Measurements from ENCODE around the gene SPIN4. TPM values are rescaled to one million over a fixed set of nuclear protein-coding genes. Genes with fewer than 3 reads are reported as not detected.
"Not testable (repeated sequence)": the region's sequence is repeated elsewhere in the genome, so short reads cannot be mapped to it uniquely, and the experiment has no call there.

The SPIN4 gene
- total and polyA plus RNA-seq, 2 experiments from 2014 or later = 13.5 to 18.6 TPM

DNA sequence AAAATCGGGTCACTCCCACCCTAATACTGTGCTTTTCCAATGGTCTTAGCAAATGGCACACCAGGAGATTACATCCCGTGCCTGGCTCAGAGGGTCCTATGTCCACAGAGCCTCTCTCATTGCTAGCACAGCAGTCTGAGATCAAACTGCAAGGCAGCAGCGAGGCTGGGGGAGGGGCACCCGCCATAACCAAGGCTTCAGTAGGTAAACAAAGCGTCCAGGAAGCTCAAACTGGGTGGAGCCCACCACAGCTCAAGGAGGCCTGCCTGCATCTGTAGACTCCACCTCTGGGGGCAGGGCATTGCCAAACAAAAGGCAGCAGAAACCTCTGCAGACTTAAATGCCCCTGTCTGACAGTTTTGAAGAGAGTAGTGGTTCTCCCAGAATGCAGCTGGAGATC, 16.6 kb upstream of the SPIN4 start:
- H3K9me3 Mint-ChIP-seq = peaks cover 63% of the 10 kb centered on the region
- H3K4me1 Mint-ChIP-seq = not testable (repeated sequence)

DNA sequence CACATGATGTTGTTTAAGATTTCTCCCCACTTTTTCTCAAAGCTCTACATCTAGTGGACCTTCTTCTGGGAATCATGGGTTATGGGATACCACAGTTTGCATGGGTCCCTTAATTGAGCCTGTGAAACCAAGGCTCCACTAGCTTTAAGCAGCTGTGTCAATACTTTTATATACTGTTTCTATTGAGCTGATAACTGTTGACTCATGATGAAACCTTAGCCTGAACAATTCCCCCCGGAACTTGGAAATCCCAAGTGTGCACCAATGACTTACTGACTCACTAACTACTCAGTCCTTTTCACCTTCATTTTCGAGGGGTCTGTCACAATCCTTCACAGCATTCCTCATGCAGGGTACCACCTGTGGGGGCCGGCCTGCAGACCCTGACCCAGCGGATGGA, 12.7 kb upstream of the SPIN4 start:
- Histone ChIP-seq H2AFZ (no peak overlapping the region), H3K79me2 (replicated peaks; ENCODE audit: insufficient read depth) (no peaks in the 10 kb centered on the region), H3K9me2 (ENCODE audit: insufficient read depth) (no peaks in the 10 kb centered on the region), H3F3A (replicated peaks; ENCODE audit: low read depth) (no peaks in the 10 kb centered on the region), H3K4me1 (ENCODE audit: insufficient read depth) (0 out of 2 replicates have a peak, but pooled peaks cover 6% of the 10 kb centered on the region), H3K27me3 (ENCODE audit: insufficient read depth) (no peaks in the 10 kb centered on the region), H3K4me2 (no peak overlapping the region), H3K27ac (ENCODE audit: low read depth) (no peak overlapping the region), H3K4me3 (no peak overlapping the region), H3K36me3 (ENCODE audit: insufficient read depth) (peaks cover 12% of the 10 kb centered on the region; the same call in 1 of the 2 replicates), H4K20me1 (replicated peaks; ENCODE audit: insufficient read depth) (no peaks in the 10 kb centered on the region)
- peaks cover 37% of the 10 kb centered on the region for H3K36me3 Mint-ChIP-seq (ENCODE audit: low read depth)
- H3K27ac Mint-ChIP-seq = no peak overlapping the region
- H3K9me3 Mint-ChIP-seq = peaks cover 54% of the 10 kb centered on the region
- H3K27me3 Mint-ChIP-seq (ENCODE audit: insufficient read depth, low read depth, poor library complexity) = peaks cover 2% of the 10 kb centered on the region
- H3K4me1 Mint-ChIP-seq = peaks cover 5% of the 10 kb centered on the region
- no peak for DNase-seq (ENCODE audit: low spot score)
- no peak for ATAC-seq
- H3K4me3 Mint-ChIP-seq = no peak overlapping the region
- TF ChIP-seq NANOG (IDR thresholded peaks at IDR 0.05; ENCODE audit: borderline replicate concordance) (no peak), POLR2AphosphoS5 (IDR thresholded peaks at IDR 0.05; ENCODE audit: low read depth) (no peak), EZH2 (IDR thresholded peaks at IDR 0.05; ENCODE audit: low read depth, unreplicated experiment) (no peak), JUNB (IDR thresholded peaks at IDR 0.05; ENCODE audit: unreplicated experiment) (no peak), EZH2phosphoT487 (IDR thresholded peaks at IDR 0.05; ENCODE audit: unreplicated experiment) (no peak), STAT1 (IDR thresholded peaks at IDR 0.05; ENCODE audit: unreplicated experiment) (no peak)
- TF ChIP-seq, protein P1, sequence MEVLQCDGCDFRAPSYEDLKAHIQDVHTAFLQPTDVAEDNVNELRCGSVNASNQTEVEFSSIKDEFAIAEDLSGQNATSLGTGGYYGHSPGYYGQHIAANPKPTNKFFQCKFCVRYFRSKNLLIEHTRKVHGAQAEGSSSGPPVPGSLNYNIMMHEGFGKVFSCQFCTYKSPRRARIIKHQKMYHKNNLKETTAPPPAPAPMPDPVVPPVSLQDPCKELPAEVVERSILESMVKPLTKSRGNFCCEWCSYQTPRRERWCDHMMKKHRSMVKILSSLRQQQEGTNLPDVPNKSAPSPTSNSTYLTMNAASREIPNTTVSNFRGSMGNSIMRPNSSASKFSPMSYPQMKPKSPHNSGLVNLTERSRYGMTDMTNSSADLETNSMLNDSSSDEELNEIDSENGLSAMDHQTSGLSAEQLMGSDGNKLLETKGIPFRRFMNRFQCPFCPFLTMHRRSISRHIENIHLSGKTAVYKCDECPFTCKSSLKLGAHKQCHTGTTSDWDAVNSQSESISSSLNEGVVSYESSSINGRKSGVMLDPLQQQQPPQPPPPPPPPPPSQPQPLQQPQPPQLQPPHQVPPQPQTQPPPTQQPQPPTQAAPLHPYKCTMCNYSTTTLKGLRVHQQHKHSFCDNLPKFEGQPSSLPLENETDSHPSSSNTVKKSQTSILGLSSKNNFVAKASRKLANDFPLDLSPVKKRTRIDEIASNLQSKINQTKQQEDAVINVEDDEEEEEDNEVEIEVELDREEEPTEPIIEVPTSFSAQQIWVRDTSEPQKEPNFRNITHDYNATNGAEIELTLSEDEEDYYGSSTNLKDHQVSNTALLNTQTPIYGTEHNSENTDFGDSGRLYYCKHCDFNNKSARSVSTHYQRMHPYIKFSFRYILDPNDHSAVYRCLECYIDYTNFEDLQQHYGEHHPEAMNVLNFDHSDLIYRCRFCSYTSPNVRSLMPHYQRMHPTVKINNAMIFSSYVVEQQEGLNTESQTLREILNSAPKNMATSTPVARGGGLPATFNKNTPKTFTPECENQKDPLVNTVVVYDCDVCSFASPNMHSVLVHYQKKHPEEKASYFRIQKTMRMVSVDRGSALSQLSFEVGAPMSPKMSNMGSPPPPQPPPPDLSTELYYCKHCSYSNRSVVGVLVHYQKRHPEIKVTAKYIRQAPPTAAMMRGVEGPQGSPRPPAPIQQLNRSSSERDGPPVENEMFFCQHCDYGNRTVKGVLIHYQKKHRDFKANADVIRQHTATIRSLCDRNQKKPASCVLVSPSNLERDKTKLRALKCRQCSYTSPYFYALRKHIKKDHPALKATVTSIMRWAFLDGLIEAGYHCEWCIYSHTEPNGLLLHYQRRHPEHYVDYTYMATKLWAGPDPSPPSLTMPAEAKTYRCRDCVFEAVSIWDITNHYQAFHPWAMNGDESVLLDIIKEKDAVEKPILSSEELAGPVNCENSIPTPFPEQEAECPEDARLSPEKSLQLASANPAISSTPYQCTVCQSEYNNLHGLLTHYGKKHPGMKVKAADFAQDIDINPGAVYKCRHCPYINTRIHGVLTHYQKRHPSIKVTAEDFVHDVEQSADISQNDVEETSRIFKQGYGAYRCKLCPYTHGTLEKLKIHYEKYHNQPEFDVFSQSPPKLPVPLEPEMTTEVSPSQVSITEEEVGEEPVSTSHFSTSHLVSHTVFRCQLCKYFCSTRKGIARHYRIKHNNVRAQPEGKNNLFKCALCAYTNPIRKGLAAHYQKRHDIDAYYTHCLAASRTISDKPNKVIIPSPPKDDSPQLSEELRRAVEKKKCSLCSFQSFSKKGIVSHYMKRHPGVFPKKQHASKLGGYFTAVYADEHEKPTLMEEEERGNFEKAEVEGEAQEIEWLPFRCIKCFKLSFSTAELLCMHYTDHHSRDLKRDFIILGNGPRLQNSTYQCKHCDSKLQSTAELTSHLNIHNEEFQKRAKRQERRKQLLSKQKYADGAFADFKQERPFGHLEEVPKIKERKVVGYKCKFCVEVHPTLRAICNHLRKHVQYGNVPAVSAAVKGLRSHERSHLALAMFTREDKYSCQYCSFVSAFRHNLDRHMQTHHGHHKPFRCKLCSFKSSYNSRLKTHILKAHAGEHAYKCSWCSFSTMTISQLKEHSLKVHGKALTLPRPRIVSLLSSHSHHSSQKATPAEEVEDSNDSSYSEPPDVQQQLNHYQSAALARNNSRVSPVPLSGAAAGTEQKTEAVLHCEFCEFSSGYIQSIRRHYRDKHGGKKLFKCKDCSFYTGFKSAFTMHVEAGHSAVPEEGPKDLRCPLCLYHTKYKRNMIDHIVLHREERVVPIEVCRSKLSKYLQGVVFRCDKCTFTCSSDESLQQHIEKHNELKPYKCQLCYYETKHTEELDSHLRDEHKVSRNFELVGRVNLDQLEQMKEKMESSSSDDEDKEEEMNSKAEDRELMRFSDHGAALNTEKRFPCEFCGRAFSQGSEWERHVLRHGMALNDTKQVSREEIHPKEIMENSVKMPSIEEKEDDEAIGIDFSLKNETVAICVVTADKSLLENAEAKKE (CRISPR knock-in tag; IDR thresholded peaks at IDR 0.05) = no peak
- TF ChIP-seq, protein P2, sequence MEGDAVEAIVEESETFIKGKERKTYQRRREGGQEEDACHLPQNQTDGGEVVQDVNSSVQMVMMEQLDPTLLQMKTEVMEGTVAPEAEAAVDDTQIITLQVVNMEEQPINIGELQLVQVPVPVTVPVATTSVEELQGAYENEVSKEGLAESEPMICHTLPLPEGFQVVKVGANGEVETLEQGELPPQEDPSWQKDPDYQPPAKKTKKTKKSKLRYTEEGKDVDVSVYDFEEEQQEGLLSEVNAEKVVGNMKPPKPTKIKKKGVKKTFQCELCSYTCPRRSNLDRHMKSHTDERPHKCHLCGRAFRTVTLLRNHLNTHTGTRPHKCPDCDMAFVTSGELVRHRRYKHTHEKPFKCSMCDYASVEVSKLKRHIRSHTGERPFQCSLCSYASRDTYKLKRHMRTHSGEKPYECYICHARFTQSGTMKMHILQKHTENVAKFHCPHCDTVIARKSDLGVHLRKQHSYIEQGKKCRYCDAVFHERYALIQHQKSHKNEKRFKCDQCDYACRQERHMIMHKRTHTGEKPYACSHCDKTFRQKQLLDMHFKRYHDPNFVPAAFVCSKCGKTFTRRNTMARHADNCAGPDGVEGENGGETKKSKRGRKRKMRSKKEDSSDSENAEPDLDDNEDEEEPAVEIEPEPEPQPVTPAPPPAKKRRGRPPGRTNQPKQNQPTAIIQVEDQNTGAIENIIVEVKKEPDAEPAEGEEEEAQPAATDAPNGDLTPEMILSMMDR (conservative IDR thresholded peaks at IDR 0.05; ENCODE audit: low read depth in 2 of 2) = no peak
- TF ChIP-seq, protein P3, sequence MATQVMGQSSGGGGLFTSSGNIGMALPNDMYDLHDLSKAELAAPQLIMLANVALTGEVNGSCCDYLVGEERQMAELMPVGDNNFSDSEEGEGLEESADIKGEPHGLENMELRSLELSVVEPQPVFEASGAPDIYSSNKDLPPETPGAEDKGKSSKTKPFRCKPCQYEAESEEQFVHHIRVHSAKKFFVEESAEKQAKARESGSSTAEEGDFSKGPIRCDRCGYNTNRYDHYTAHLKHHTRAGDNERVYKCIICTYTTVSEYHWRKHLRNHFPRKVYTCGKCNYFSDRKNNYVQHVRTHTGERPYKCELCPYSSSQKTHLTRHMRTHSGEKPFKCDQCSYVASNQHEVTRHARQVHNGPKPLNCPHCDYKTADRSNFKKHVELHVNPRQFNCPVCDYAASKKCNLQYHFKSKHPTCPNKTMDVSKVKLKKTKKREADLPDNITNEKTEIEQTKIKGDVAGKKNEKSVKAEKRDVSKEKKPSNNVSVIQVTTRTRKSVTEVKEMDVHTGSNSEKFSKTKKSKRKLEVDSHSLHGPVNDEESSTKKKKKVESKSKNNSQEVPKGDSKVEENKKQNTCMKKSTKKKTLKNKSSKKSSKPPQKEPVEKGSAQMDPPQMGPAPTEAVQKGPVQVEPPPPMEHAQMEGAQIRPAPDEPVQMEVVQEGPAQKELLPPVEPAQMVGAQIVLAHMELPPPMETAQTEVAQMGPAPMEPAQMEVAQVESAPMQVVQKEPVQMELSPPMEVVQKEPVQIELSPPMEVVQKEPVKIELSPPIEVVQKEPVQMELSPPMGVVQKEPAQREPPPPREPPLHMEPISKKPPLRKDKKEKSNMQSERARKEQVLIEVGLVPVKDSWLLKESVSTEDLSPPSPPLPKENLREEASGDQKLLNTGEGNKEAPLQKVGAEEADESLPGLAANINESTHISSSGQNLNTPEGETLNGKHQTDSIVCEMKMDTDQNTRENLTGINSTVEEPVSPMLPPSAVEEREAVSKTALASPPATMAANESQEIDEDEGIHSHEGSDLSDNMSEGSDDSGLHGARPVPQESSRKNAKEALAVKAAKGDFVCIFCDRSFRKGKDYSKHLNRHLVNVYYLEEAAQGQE (IDR thresholded peaks at IDR 0.05; ENCODE audit: unreplicated experiment) = no peak
- TF ChIP-seq, protein P4, sequence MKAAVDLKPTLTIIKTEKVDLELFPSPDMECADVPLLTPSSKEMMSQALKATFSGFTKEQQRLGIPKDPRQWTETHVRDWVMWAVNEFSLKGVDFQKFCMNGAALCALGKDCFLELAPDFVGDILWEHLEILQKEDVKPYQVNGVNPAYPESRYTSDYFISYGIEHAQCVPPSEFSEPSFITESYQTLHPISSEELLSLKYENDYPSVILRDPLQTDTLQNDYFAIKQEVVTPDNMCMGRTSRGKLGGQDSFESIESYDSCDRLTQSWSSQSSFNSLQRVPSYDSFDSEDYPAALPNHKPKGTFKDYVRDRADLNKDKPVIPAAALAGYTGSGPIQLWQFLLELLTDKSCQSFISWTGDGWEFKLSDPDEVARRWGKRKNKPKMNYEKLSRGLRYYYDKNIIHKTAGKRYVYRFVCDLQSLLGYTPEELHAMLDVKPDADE (IDR thresholded peaks at IDR 0.05) = no peak

More for the DNA sequence above, 16.6 kb upstream of the SPIN4 start:
- not testable (repeated sequence) for ATAC-seq; H3K27me3 Mint-ChIP-seq (ENCODE audit: insufficient read depth, low read depth, poor library complexity); H3F3A ChIP-seq (replicated peaks; ENCODE audit: low read depth); H3K27ac Mint-ChIP-seq; DNase-seq (ENCODE audit: low spot score); H3K27me3 ChIP-seq (ENCODE audit: insufficient read depth); H3K4me3 ChIP-seq; H3K4me3 Mint-ChIP-seq; H3K4me2 ChIP-seq; H3K4me1 ChIP-seq (ENCODE audit: insufficient read depth); H2AFZ ChIP-seq; H3K79me2 ChIP-seq (replicated peaks; ENCODE audit: insufficient read depth); H3K9me2 ChIP-seq (ENCODE audit: insufficient read depth); H4K20me1 ChIP-seq (replicated peaks; ENCODE audit: insufficient read depth); H3K27ac ChIP-seq (ENCODE audit: low read depth)
- peaks cover 12% of the 10 kb centered on the region; the same call in 1 of the 2 replicates for H3K36me3 ChIP-seq (ENCODE audit: insufficient read depth)
- peaks cover 38% of the 10 kb centered on the region for H3K36me3 Mint-ChIP-seq (ENCODE audit: low read depth)

Measured in GM23338 (cell line).